Sigmoid colon (tissue), 7 donors: ENCODE measurements around the gene KMT2D. TPM values are rescaled to one million over a fixed set of nuclear protein-coding genes. Genes with fewer than 3 reads are reported as not detected.

ENCODE experiments used
- DNase-seq: peaks from one replicate; pipeline ENCODE4 v3.0.0-alpha.2; 2019
- H3K27ac ChIP-seq, 4 donors: fragments of 200-600 bp; sonication (generic); one replicate each; pipeline ENCODE4 v1.5.1; 2016 to 2019; ENCODE audit warnings: mild to moderate bottlenecking in 1 of 4
- H3K27me3 ChIP-seq, 3 donors: fragments of 200-600 bp; sonication (generic); one replicate each; pipeline ENCODE4 v1.5.1; 2019; ENCODE audit warnings: mild to moderate bottlenecking in 1 of 3
- H3K36me3 ChIP-seq, 4 donors: fragments of 200-600 bp; sonication (generic); one replicate each; pipeline ENCODE4 v1.5.1; 2016 to 2019
- H3K4me1 ChIP-seq, 4 donors: fragments of 200-600 bp; sonication (generic); one replicate each; pipeline ENCODE4 v1.5.1; 2017 to 2019
- H3K4me3 ChIP-seq, 4 donors: fragments of 200-600 bp; sonication (generic); one replicate each; pipeline ENCODE4 v1.5.1; 2017 to 2019; ENCODE audit warnings: mild to moderate bottlenecking in 2 of 4, moderate library complexity in 1 of 4
- H3K9me3 ChIP-seq, 4 donors: fragments of 200-600 bp in 3 of 4; sonication (generic) in 3 of 4; one replicate each; pipeline versions ENCODE4 v1.5.1 to v1.6.1; 2013 to 2019
- CTCF ChIP-seq, 4 experiments: fragments of 450-650 bp in 3 of 4; fragments of 200-600 bp in 1 of 4; IDR thresholded peaks; one replicate each; pipeline ENCODE4 v1.5.1; 2016 to 2019; ENCODE audit warnings: antibody characterized with exemption in 4 of 4, mild to moderate bottlenecking in 3 of 4, moderate library complexity in 2 of 4
- EP300 ChIP-seq, 4 donors: sonication (generic); formaldehyde crosslinking; IDR thresholded peaks; one replicate each; pipeline ENCODE4 v1.6.1; 2017; ENCODE audit warnings: antibody characterized with exemption in 4 of 4
- POLR2A ChIP-seq, 2 donors: fragments of 450-650 bp; IDR thresholded peaks; one replicate each; pipeline ENCODE4 v1.6.1; 2016; ENCODE audit warnings: antibody characterized with exemption in 2 of 2, mild to moderate bottlenecking in 2 of 2, moderate library complexity in 2 of 2
- POLR2AphosphoS5 ChIP-seq, 4 donors: sonication (generic); formaldehyde crosslinking; IDR thresholded peaks; one replicate each; pipeline ENCODE4 v1.6.1; 2017; ENCODE audit warnings: antibody characterized with exemption in 4 of 4
- WGBS, 2 donors: extraction: QIAGEN DNeasy Blood & Tissue Kit; methylation state at CpG; one replicate each; pipeline ENCODE4 v1.1.7; 2013; 5-methylcytosine and 5-hydroxymethylcytosine counted together
- intact Hi-C: fragments of 100-400 bp; cut with DNase I; formaldehyde crosslinking; loops from one replicate; pipeline ENCODE4 v1.15.1; 2023
- polyA plus RNA-seq, 3 donors: library from polyadenylated mRNA; stranded (reverse); fragments of 200-250 nt; gene quantifications; one replicate each; pipeline ENCODE4 v1.2.3, GENCODE V29; 2013
- total RNA-seq, 4 donors: library from RNA; depleted of rRNA; stranded (reverse); fragments of >200 nt; gene quantifications; one replicate each; pipeline ENCODE4 v1.1.0, GENCODE V29; 2016
- donor health status: healthy with polysubstance abuse.
- donor health status: Bipolar disorder and iron deficiency.
- donor health status: healthy.

The KMT2D gene
- total and polyA plus RNA-seq, 7 donors, result 1.8 to 61.8 (median 23.7) TPM

- 85 to 90% methylated on average over 9 of the region's 9 CpGs for WGBS, 2 donors
- TF ChIP-seq EP300 (IDR thresholded peaks at IDR 0.05), result no peak
- no peak for TF ChIP-seq POLR2AphosphoS5 (IDR thresholded peaks at IDR 0.05)
- no peak for TF ChIP-seq CTCF (IDR thresholded peaks at IDR 0.05)
- TF ChIP-seq POLR2A (IDR thresholded peaks at IDR 0.05), result no peak
- DNase-seq, result no peak
- H3K9me3 ChIP-seq, result no peaks in the 10 kb centered on the region
- H3K36me3 ChIP-seq, result peaks cover 37 to 63% (median 57%) of the 10 kb centered on the region in 4 donors
- H3K4me3 ChIP-seq, result no peak overlapping the region
- peak overlapping the region in 3 of 4 donors; percentile 15 to 97 (median 30) for H3K27ac ChIP-seq
- H3K4me1 ChIP-seq, result peaks cover 0 to 56% (median 55%) of the 10 kb centered on the region in 4 donors
- H3K27me3 ChIP-seq, result no peaks in the 10 kb centered on the region
- intact Hi-C loops, result no loop called here
Measured at GRCh38 chr12:49105504-49106084, 45.0 kb upstream of the KMT2D start.

DNA sequence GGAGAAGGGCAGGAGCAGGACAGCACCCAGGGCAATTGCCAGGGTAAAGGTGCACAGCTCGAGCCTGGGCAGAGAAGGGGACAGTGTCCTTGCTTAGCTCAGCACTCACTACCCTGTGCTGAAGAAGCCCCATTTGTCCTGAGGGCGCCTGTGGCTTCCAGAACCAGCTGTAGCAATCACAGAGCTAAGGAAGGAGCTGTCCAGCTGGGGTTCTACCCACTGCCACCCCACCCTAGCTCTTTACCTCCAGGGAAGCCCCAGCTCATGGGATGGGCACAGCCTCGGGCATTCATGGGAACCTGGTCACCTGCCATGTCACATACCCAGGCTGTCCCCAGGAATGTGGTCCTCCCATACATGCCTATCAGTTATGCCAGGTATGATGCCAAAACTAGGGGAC is 44.2 kb upstream of the KMT2D start:
- Histone ChIP-seq H3K27me3 (no peaks in the 10 kb centered on the region), H3K4me3 (no peak overlapping the region), H3K4me1 (peaks cover 0 to 56% (median 55%) of the 10 kb centered on the region in 4 donors), H3K27ac (no peak overlapping the region), H3K36me3 (peaks cover 45 to 71% (median 65%) of the 10 kb centered on the region in 4 donors), H3K9me3 (no peaks in the 10 kb centered on the region)
- DNase-seq, result no peak
- intact Hi-C loops, result no loop called here
- WGBS, 2 donors, result 73 to 87% methylated on average over 3 of the region's 3 CpGs
- TF ChIP-seq POLR2AphosphoS5 (IDR thresholded peaks at IDR 0.05) (no peak), POLR2A (IDR thresholded peaks at IDR 0.05) (no peak), CTCF (IDR thresholded peaks at IDR 0.05) (no peak), EP300 (IDR thresholded peaks at IDR 0.05) (no peak)

DNA sequence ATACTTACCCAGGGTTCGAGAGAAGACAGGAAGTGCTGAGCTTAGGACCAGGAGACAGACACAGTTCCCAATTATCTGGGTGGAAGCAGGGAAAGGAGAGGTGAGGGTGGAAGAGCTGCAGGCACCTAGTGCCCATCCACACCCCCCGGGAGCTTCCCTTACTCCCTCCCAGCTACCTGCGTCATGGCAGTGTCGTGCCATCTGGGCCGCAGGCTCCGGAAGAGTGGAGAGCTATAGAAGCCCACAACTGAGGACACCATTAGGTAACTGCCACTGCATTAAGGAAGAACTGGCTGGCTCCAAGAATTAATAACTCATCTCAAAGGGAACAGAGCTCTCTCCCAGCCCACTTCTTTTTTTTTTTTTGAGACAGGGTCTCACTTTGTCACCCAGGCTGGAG is 39.8 kb upstream of the KMT2D start:
- Histone ChIP-seq H3K4me3 (no peak overlapping the region), H3K27me3 (no peaks in the 10 kb centered on the region), H3K9me3 (no peaks in the 10 kb centered on the region), H3K36me3 (peaks cover 47 to 96% (median 78%) of the 10 kb centered on the region in 4 donors), H3K27ac (no peak overlapping the region), H3K4me1 (peaks cover 0 to 15% (median 12%) of the 10 kb centered on the region in 4 donors)
- DNase-seq, result no peak
- 95 to 96% methylated on average over 6 of the region's 6 CpGs for WGBS, 2 donors
- TF ChIP-seq EP300 (IDR thresholded peaks at IDR 0.05) (no peak), CTCF (IDR thresholded peaks at IDR 0.05) (no peak), POLR2A (IDR thresholded peaks at IDR 0.05) (no peak), POLR2AphosphoS5 (IDR thresholded peaks at IDR 0.05) (no peak)
- intact Hi-C loops, result no loop called here

GRCh38 chr12:49098703-49099102 is 38.1 kb upstream of the KMT2D start:
- TF ChIP-seq CTCF (IDR thresholded peaks at IDR 0.05) (no peak), POLR2AphosphoS5 (IDR thresholded peaks at IDR 0.05) (no peak), POLR2A (IDR thresholded peaks at IDR 0.05) (no peak), EP300 (IDR thresholded peaks at IDR 0.05) (no peak)
- 94 to 95% methylated on average over 2 of the region's 2 CpGs for WGBS, 2 donors
- peaks cover 41 to 79% (median 65%) of the 10 kb centered on the region in 4 donors for H3K36me3 ChIP-seq

More at GRCh38 chr12:49098703-49099102, 38.1 kb upstream of the KMT2D start:
- peaks cover 7 to 14% (median 8%) of the 10 kb centered on the region in 3 donors for H3K27me3 ChIP-seq
- intact Hi-C loops, result no loop called here
- H3K9me3 ChIP-seq, result no peaks in the 10 kb centered on the region
- DNase-seq, result no peak
- no peak overlapping the region for H3K4me3 ChIP-seq
- peaks cover 0 to 14% (median 13%) of the 10 kb centered on the region in 4 donors for H3K4me1 ChIP-seq
- no peak overlapping the region for H3K27ac ChIP-seq
